OCI-LY1 (cell line): ENCODE results near the gene PCP4.

Experiments
- H2AFZ ChIP-seq: fragments of 200-600 bp; sonication (generic), shearing (Covaris generic); 2 replicates; pipeline ENCODE4 v1.6.0; 2014; ENCODE audit warnings: antibody characterized with exemption, mild to moderate bottlenecking, low read length
- H3F3A ChIP-seq: fragments of 200-600 bp; sonication (generic), shearing (Covaris generic); 2 replicates; pipeline ENCODE4 v1.6.0; 2014; ENCODE audit warnings: mild to moderate bottlenecking, antibody characterized with exemption, low read length, moderate library complexity; ENCODE audit not compliant: insufficient read depth
- H3K27ac ChIP-seq: fragments of 200-600 bp; sonication (generic); 2 replicates; pipeline ENCODE4 v1.5.1; 2014; ENCODE audit warnings: low read length, mixed run types, mild to moderate bottlenecking, low read depth; ENCODE audit not compliant: poor library complexity, severe bottlenecking
- H3K27me3 ChIP-seq: fragments of 200-600 bp; sonication (generic); 2 replicates; pipeline ENCODE4 v1.6.0; 2014; ENCODE audit warnings: antibody characterized with exemption, mild to moderate bottlenecking, low read length, moderate library complexity; ENCODE audit not compliant: insufficient read depth
- H3K36me3 ChIP-seq: fragments of 200-600 bp; sonication (generic); 2 replicates; pipeline ENCODE4 v1.6.1; 2014; ENCODE audit warnings: mild to moderate bottlenecking, antibody characterized with exemption, low read length, moderate library complexity, mixed read lengths; ENCODE audit not compliant: insufficient read depth
- H3K4me1 ChIP-seq: fragments of 200-600 bp; sonication (generic); 2 replicates; pipeline ENCODE4 v1.5.1; 2014; ENCODE audit warnings: mild to moderate bottlenecking, low read length, moderate library complexity; ENCODE audit not compliant: insufficient read depth, severe bottlenecking
- H3K4me2 ChIP-seq: fragments of 200-600 bp; sonication (generic), shearing (Covaris generic); 2 replicates; pipeline ENCODE4 v1.6.1; 2014; ENCODE audit warnings: low read length
- H3K4me3 ChIP-seq: fragments of 200-600 bp; sonication (generic); 2 replicates; pipeline ENCODE4 v1.5.1; 2014; ENCODE audit warnings: low read length, low read depth, mild to moderate bottlenecking, mixed read lengths; ENCODE audit not compliant: poor library complexity, severe bottlenecking
- H3K79me2 ChIP-seq: fragments of 200-600 bp; shearing (Covaris generic); 2 replicates; pipeline ENCODE4 v1.6.1; 2016; ENCODE audit warnings: mixed run types, low read length, mixed read lengths; ENCODE audit not compliant: insufficient read depth
- H3K9ac ChIP-seq: fragments of 200-600 bp; sonication (generic), shearing (Covaris generic); 2 replicates; pipeline ENCODE4 v1.6.1; 2014; ENCODE audit warnings: mild to moderate bottlenecking, low read length, mixed read lengths
- H3K9me2 ChIP-seq: fragments of 200-600 bp; sonication (generic), shearing (Covaris generic); 2 replicates; pipeline ENCODE4 v1.6.1; 2014; ENCODE audit warnings: low read depth, mild to moderate bottlenecking, low read length, mixed read lengths
- H3K9me3 ChIP-seq: fragments of 200-600 bp; shearing (Covaris generic); 2 replicates; pipeline ENCODE4 v1.6.1; 2014; ENCODE audit warnings: low read length, mixed read lengths
- H4K20me1 ChIP-seq: fragments of 200-600 bp; sonication (generic), shearing (Covaris generic); 2 replicates; pipeline ENCODE4 v1.6.0; 2016; ENCODE audit warnings: mild to moderate bottlenecking, low read length; ENCODE audit not compliant: insufficient read depth
- EZH2 ChIP-seq: fragments of 200-600 bp; sonication (generic), shearing (Covaris generic); IDR thresholded peaks from 2 replicates; pipeline ENCODE4 v1.8.0; 2017; ENCODE audit warnings: borderline replicate concordance, mixed run types, mild to moderate bottlenecking, antibody characterized with exemption, low read length, moderate library complexity, mixed read lengths
- TF ChIP-seq, protein P1 (sequence below): fragments of 200-600 bp; sonication (generic), shearing (Covaris generic); IDR thresholded peaks from 2 replicates; pipeline ENCODE4 v1.5.1; 2017; ENCODE audit warnings: mild to moderate bottlenecking, antibody characterized with exemption, low read length, moderate library complexity, mixed read lengths

The PCP4 gene

DNA sequence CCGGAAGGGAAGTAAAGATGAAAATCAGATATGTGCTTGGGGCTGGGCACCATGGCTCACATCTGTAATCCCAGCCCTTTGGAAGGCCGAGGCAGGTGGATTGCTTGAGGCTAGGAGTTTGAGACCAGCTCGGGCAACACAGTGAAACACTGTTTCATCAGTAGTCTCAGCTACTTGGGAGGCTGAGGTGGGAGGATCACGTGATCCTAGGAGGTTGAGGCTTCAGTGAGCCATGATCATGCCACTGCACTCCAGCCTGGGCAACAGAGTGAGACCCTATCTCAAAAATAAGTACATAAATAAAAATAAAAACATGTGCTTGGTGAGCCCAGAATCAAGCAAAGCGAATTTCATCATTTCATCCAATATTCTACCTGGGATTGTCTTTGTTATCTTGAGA lies 23.3 kb upstream of the PCP4 start:
- no peaks in the 10 kb centered on the region for H3K9me3 ChIP-seq
- H2AFZ ChIP-seq = no peak overlapping the region
- H3K27ac ChIP-seq = no peak overlapping the region
- H3K4me2 ChIP-seq = no peak overlapping the region
- H3K9ac ChIP-seq = no peak overlapping the region
- no peaks in the 10 kb centered on the region for H3K79me2 ChIP-seq
- no peaks in the 10 kb centered on the region for H3F3A ChIP-seq
- no peaks in the 10 kb centered on the region for H3K36me3 ChIP-seq
- H4K20me1 ChIP-seq = no peaks in the 10 kb centered on the region
- H3K9me2 ChIP-seq = no peaks in the 10 kb centered on the region
- H3K4me3 ChIP-seq = no peak overlapping the region
- TF ChIP-seq, protein P1, sequence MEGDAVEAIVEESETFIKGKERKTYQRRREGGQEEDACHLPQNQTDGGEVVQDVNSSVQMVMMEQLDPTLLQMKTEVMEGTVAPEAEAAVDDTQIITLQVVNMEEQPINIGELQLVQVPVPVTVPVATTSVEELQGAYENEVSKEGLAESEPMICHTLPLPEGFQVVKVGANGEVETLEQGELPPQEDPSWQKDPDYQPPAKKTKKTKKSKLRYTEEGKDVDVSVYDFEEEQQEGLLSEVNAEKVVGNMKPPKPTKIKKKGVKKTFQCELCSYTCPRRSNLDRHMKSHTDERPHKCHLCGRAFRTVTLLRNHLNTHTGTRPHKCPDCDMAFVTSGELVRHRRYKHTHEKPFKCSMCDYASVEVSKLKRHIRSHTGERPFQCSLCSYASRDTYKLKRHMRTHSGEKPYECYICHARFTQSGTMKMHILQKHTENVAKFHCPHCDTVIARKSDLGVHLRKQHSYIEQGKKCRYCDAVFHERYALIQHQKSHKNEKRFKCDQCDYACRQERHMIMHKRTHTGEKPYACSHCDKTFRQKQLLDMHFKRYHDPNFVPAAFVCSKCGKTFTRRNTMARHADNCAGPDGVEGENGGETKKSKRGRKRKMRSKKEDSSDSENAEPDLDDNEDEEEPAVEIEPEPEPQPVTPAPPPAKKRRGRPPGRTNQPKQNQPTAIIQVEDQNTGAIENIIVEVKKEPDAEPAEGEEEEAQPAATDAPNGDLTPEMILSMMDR = no peak
- no peak for TF ChIP-seq EZH2
- H3K27me3 ChIP-seq = no peaks in the 10 kb centered on the region
- H3K4me1 ChIP-seq = no peaks in the 10 kb centered on the region

DNA sequence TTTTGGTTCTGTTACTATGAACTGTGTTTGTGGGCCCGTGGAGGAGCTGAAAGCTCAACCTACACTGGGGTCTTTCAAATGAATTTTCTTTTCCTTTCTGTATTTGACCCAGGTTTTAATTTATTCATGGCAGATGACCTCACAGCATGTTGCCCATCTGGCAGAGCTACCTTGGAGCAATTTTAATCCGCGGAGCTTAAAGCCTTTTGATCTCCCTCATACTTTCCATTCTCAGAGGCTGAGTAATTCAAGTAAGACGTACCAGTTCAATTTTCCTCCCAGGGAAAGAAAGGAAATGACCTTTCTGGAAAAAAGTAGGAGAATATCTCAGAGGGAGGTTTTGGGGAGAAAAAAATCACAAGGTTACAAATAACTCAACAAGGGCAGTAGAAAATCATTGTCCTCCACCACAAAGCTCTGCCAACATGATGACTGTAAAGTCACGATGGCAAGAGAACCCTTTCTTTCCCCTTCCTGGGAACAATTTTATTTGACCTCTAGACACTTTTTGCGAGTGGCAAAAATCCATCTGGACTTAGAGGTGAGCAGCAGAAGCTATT lies 21.6 kb upstream of the PCP4 start:
- Histone ChIP-seq H3K79me2 (no peaks in the 10 kb centered on the region), H3K4me2 (no peak overlapping the region)

DNA sequence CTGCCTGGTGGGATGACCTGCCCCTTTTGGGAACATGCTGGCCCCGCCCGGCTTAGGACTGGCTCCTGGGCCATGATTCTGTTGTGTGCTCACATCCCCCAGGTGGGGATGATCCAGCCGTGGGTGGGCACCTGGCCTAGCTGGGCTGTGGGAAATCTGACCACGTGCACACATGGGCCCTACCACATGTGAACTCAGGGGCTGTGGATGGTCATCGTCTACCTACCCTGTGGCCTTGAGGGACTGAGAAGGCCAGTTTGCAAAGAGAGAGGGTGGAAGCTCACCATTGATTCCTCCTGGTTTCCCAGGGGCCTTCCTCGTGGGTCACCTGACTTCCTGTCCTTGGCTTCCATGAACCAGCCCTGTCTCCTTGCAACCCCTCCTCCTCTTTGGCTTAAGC lies 19.4 kb upstream of the PCP4 start:
- H3F3A ChIP-seq = no peaks in the 10 kb centered on the region
- TF ChIP-seq, protein P1 = no peak
- no peak for TF ChIP-seq EZH2
- H2AFZ ChIP-seq = no peak overlapping the region
- H3K36me3 ChIP-seq = no peaks in the 10 kb centered on the region
- no peak overlapping the region for H3K9ac ChIP-seq
- no peaks in the 10 kb centered on the region for H3K9me2 ChIP-seq
- H3K79me2 ChIP-seq = no peaks in the 10 kb centered on the region
- H4K20me1 ChIP-seq = no peaks in the 10 kb centered on the region
- no peaks in the 10 kb centered on the region for H3K9me3 ChIP-seq
- H3K27ac ChIP-seq = no peak overlapping the region
- no peaks in the 10 kb centered on the region for H3K4me1 ChIP-seq
- no peaks in the 10 kb centered on the region for H3K27me3 ChIP-seq
- H3K4me3 ChIP-seq = no peak overlapping the region
- H3K4me2 ChIP-seq = no peak overlapping the region

More for the DNA sequence above, 21.6 kb upstream of the PCP4 start:
- no peak overlapping the region for H2AFZ ChIP-seq
- H3K4me1 ChIP-seq = no peaks in the 10 kb centered on the region
- no peaks in the 10 kb centered on the region for H3K9me3 ChIP-seq
- no peak overlapping the region for H3K4me3 ChIP-seq
- H4K20me1 ChIP-seq = no peaks in the 10 kb centered on the region
- no peaks in the 10 kb centered on the region for H3K27me3 ChIP-seq
- H3K9me2 ChIP-seq = no peaks in the 10 kb centered on the region
- no peak overlapping the region for H3K9ac ChIP-seq
- H3K27ac ChIP-seq = no peak overlapping the region
- no peaks in the 10 kb centered on the region for H3F3A ChIP-seq
- H3K36me3 ChIP-seq = no peaks in the 10 kb centered on the region
- TF ChIP-seq, protein P1 = no peak
- no peak for TF ChIP-seq EZH2
